IPS DF 6.9 (cell line): ENCODE measurements around the gene COL9A1.
A peak's percentile ranks its signal among the peaks of the same experiment; 100 is the strongest.

Experiments used
- DNase-seq: peaks from one replicate; pipeline ENCODE4 v3.0.0-alpha.2; 2013; ENCODE audit warnings: low read depth, low spot score
- H3K27ac ChIP-seq: one replicate; pipeline ENCODE4 v1.5.1; 2013; ENCODE audit warnings: low read length, control low read depth
- H3K27me3 ChIP-seq: 2 replicates; pipeline ENCODE4 v1.6.1; 2013; ENCODE audit warnings: mild to moderate bottlenecking, low read length; ENCODE audit not compliant: control insufficient read depth, insufficient read depth
- H3K36me3 ChIP-seq: 2 replicates; pipeline ENCODE4 v1.6.1; 2013; ENCODE audit warnings: low read length; ENCODE audit not compliant: control insufficient read depth, insufficient read depth
- H3K4me1 ChIP-seq: 2 replicates; pipeline ENCODE4 v1.6.1; 2013; ENCODE audit warnings: low read length; ENCODE audit not compliant: control insufficient read depth, insufficient read depth
- H3K4me3 ChIP-seq: 2 replicates; pipeline ENCODE4 v1.5.1; 2013; ENCODE audit warnings: mild to moderate bottlenecking, low read length
- H3K9me3 ChIP-seq: 2 replicates; pipeline ENCODE4 v1.6.1; 2013; ENCODE audit warnings: low read length, inconsistent platforms; ENCODE audit not compliant: control insufficient read depth, insufficient read depth
- WGBS: extraction: QIAGEN DNeasy Blood & Tissue Kit; methylation state at CpG from one replicate; pipeline ENCODE4 v1.1.7; 2013; ENCODE audit warnings: mixed read lengths, missing lambda C conversion rate; ENCODE audit not compliant: insufficient read length, insufficient coverage; 5-methylcytosine and 5-hydroxymethylcytosine counted together

The COL9A1 gene

DNA sequence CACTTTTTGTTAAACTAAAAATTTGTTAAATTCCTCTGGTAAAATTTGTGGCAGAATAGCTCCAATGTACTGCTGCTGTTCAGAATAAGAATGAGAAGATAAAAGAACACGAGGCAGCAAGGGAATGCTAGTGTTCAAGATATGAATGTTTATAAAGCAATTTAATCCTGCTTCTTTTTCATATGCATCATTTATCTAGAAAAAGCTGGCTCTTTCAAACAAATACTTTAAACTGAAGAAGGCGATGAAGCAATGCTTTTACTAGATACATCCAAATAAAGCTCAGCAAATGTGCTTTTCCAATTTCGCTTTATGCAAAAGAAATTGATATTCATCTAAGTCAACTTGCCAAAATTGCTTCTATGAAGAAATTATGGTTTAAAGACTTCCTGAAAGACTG, 66.5 kb downstream of the COL9A1 start:
- H3K9me3 ChIP-seq: no peaks in the 10 kb centered on the region
- no CpG with 5 or more reads among the region's 3 CpGs for WGBS
- no peaks in the 10 kb centered on the region; the same call in 1 of the 2 replicates for H3K4me1 ChIP-seq
- DNase-seq: no peak
- no peaks in the 10 kb centered on the region for H3K36me3 ChIP-seq
- H3K4me3 ChIP-seq: no peak overlapping the region
- H3K27me3 ChIP-seq: no peaks in the 10 kb centered on the region
- no peak overlapping the region for H3K27ac ChIP-seq

DNA sequence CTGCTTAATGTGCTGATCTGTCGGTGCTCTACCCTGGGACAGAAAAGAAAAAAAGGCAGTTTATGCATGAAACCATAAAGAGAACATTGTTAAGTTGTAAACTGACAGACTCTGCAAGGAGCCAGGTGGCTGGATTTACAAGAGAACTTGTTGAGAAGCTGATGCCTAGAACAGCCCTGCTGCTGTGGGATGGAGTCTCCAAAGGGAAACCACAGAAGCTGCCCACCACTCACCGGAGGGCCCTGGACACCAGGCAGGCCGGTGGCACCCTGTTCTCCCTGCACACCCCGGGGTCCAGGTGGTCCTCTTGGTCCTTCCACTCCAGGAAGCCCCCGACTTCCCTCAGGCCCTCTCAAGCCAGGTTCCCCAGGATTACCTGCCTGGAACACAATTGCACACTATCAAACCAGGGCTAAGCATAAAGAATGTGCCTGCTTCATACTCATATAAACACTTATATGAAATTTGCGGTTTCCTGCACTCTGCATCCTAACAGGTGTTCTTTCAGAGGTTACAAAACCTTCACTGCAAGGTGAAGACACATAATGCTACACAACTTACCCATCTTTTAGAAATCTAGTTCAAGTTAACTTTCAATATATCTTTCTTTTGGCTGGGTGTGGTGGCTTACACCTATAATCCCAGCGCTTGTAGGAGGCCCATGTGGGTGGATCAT, 68.2 kb downstream of the COL9A1 start:
- Histone ChIP-seq H3K27ac (no peak overlapping the region), H3K4me1 (no peaks in the 10 kb centered on the region; the same call in 1 of the 2 replicates), H3K9me3 (no peaks in the 10 kb centered on the region), H3K27me3 (no peaks in the 10 kb centered on the region), H3K36me3 (no peaks in the 10 kb centered on the region), H3K4me3 (no peak overlapping the region)
- no peak for DNase-seq
- WGBS: no CpG with 5 or more reads among the region's 7 CpGs

DNA sequence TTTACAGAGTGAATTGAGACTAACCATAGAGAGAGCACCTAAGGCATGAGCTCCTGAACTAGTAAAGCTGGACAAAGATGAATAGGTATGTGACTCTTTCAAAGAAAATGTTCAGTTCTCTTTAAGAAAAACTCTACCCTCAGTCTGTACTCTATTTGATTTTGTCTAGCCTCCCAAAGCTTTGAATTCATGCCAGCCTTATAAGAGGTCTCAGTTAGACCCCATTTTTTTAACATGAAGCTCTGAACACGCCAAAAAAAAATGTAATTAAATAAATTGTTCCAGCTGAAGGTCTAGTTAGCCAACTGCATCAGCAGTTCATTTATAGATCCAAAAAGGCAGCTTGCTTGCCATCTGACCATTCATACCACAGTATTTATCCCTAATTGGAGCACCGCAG, 71.6 kb downstream of the COL9A1 start:
- no peaks in the 10 kb centered on the region for H3K9me3 ChIP-seq
- H3K4me3 ChIP-seq: no peak overlapping the region
- no peak overlapping the region for H3K27ac ChIP-seq
- H3K27me3 ChIP-seq: no peaks in the 10 kb centered on the region
- no CpG with 5 or more reads among the region's 2 CpGs for WGBS
- no peaks in the 10 kb centered on the region for H3K36me3 ChIP-seq
- H3K4me1 ChIP-seq: no peaks in the 10 kb centered on the region; the same call in 1 of the 2 replicates
- no peak for DNase-seq

DNA sequence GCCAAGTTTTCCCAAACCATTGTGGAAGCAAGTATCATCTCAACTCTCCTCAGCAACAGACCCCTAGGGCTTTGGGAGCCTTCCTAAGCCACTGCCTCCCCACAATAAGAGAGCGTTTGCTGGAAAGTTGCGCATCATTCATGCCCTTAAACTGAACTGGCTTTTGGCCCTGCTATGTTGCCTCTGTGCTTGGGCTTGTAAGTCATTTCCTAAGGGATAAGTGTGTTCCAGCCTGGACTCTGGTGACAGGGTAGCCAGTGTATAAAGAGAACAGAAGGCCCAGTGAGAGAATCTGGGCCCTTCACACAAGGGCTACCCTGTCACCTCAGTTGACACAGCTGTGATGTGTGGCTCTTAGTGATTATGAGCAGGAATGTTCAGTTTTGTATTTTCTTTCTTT, 77.8 kb downstream of the COL9A1 start:
- Histone ChIP-seq H3K27me3 (no peaks in the 10 kb centered on the region), H3K4me1 (no peaks in the 10 kb centered on the region), H3K27ac (no peak overlapping the region), H3K4me3 (no peak overlapping the region), H3K9me3 (no peaks in the 10 kb centered on the region), H3K36me3 (no peaks in the 10 kb centered on the region)
- no peak for DNase-seq
- WGBS: no CpG with 5 or more reads among the region's 2 CpGs

DNA sequence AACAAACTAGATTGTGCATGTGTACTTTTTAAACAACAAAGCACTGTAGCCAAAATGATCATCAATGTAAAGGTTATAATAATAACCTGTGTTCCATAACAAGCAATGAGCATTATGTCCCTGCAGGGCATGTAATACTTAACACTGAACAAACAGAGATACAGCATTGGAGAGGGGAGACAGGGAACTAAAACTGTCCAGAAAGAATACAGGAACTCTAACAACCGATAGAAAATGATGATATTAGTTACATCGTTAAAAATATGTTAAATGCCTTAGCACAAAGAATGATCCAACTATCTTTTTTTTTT, 80.5 kb downstream of the COL9A1 start:
- Histone ChIP-seq H3K27ac (no peak overlapping the region), H3K36me3 (no peaks in the 10 kb centered on the region), H3K4me1 (no peaks in the 10 kb centered on the region), H3K27me3 (no peaks in the 10 kb centered on the region), H3K4me3 (no peak overlapping the region), H3K9me3 (no peaks in the 10 kb centered on the region)
- DNase-seq: no peak
- WGBS: no CpG with 5 or more reads among the region's 2 CpGs

DNA sequence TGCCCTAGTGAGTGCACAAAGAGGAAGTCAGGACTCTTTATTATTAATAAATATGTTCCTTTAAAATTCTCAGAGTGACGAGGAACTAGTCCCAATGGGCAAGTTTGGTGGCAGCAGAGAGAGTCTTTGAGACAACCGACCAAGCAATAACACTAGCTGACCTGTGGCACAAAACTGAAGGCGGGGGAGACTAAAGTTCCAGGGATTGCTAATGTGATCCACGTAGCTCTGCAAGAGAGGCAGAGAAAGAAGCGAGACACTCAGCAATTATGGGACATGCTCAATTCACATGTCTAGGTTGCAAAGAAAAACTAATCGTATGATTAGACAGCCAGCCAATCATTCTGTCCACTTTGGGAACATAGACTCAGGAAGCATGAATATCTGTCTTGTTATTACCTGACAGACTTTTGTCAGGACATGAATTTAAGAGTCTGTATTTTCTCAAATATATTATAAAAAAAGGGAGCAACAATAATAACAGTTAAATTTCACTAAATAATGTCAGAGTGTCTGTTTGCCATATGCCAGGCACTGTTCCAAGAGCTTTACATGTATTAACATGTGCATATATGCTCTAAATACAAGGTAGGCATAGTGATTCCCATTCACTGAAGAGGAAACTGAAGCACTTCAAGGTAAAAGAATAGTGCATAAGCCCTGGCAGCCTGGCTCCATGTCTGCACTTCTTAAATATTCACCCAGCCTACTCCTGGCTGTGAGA, 81.0 kb downstream of the COL9A1 start:
- Histone ChIP-seq H3K27me3 (no peaks in the 10 kb centered on the region), H3K4me1 (no peaks in the 10 kb centered on the region), H3K27ac (no peak overlapping the region), H3K9me3 (no peaks in the 10 kb centered on the region), H3K36me3 (no peaks in the 10 kb centered on the region), H3K4me3 (no peak overlapping the region)
- WGBS: no CpG with 5 or more reads among the region's 6 CpGs
- no peak for DNase-seq

DNA sequence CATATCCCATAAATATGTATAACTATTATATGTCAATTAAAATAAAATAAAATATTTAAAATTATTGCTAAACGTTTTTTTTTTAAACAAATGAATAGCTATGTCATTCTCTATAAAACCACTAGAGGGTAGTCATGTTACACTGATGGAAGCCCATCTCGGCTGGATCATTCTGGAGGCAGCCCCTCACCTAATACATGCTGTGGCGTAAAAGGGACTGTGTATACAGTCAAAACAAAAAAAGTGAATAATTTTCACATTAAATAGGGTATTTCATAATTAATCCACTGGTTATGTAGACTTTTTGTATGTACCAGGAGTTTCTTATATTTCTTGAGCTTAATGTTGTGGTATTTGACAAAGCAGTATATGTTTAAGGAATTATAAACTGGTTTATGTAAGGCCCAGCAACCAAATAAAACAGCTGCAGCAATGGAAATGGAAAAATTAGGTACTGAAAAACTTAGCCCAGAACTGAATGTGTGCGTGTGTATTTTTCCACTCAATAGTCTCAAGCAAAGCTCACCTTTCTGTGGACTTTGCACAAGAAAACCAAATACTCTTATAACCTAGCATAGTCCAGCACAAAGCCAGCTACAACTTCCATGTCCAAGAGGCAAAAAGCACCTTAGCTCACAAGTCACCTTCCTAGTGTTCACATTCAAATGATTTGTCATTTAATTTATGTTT, 81.7 kb downstream of the COL9A1 start:
- no peaks in the 10 kb centered on the region for H3K4me1 ChIP-seq
- WGBS: no CpG with 5 or more reads among the region's 4 CpGs
- no peaks in the 10 kb centered on the region for H3K27me3 ChIP-seq
- DNase-seq: peak; percentile 9
- no peaks in the 10 kb centered on the region for H3K9me3 ChIP-seq
- H3K4me3 ChIP-seq: no peak overlapping the region
- no peaks in the 10 kb centered on the region for H3K36me3 ChIP-seq
- no peak overlapping the region for H3K27ac ChIP-seq

DNA sequence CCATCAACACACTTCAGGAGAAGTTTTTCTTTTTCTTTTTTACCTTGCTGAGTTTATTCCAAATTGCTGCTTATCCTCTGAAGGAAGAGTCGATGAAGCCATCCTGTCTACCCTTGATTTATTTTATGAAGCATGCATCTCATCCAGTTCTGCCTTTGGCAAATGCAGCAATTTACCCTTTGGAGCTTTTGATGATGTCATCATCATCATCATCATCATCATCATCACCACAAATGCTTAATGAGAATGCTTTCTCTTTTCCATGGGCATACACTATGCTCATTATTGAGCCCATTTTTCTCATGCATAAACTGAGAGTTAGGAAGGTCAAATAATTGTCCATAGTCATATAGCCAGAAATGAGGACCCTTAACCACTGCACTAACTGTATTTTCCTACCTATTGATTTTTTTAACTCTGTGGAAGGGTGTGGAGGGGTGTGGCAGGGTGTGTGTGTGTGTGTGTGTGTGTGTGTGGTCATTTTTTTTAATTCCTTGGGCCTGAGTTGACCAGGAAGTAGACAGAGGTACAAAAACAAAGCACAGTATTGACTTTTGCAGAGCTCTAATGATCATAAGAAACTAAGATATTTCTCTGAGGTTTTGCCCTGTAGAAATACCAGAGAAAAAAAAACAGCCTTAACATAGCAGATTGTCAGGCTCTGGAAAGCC, 82.8 kb downstream of the COL9A1 start:
- DNase-seq: no peak
- no peaks in the 10 kb centered on the region for H3K27me3 ChIP-seq
- H3K4me1 ChIP-seq: no peaks in the 10 kb centered on the region
- no peak overlapping the region for H3K27ac ChIP-seq
- WGBS: no CpG with 5 or more reads among the region's 1 CpG
- no peaks in the 10 kb centered on the region for H3K36me3 ChIP-seq
- H3K4me3 ChIP-seq: no peak overlapping the region
- H3K9me3 ChIP-seq: no peaks in the 10 kb centered on the region

DNA sequence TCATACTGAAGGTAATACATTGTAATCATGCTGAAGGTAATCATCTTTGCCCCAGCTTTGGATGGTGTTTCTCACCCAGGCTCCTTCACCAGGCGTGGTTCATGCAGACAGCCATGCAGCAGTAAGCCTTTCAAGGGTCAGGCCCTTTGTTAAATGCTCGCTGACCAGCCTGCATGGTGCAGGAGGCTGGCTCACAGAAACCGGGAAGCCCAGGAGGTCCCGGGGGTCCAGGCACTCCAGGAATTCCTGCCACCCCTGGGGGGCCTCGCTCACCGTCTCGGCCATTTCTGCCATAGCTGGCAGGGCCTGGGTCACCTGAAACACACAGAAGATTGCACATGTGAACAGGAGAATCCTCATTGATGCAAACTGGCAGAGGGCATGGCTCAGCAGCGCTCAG, 86.1 kb downstream of the COL9A1 start:
- no peak overlapping the region for H3K4me3 ChIP-seq
- H3K27ac ChIP-seq: no peak overlapping the region
- WGBS: no CpG with 5 or more reads among the region's 8 CpGs
- no peak for DNase-seq
- no peaks in the 10 kb centered on the region for H3K27me3 ChIP-seq
- no peaks in the 10 kb centered on the region for H3K4me1 ChIP-seq
- no peaks in the 10 kb centered on the region for H3K36me3 ChIP-seq
- no peaks in the 10 kb centered on the region for H3K9me3 ChIP-seq

DNA sequence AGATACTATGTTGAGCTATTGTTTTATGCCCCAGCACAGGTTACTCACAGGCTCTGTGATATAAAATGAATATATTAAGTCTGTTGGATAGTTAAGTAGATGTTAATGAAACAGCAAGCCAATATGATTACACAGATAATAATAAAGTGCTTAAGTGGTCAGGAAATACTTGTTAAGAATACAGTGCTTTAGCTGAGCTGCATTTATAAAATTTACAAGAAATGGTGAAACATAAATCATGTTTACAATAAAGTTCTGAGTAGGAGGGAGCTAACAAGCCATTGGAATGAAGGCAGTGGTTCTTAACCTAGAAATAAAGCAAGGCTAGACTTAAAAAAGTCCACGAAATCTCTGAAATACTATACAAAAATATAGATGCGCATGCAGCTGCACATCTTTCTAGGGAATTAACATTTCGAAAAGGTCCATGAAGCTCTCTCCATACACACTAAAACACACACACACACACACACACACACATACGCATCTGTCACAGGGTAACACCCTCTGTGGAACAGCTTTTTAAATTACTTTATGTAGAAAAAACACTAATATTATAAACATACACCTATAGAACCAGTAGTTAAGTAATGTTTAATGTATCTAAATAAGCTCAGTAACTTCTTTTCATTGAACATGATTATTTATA, 87.3 kb downstream of the COL9A1 start:
- H3K4me1 ChIP-seq: no peaks in the 10 kb centered on the region
- no CpG with 5 or more reads among the region's 4 CpGs for WGBS
- no peaks in the 10 kb centered on the region for H3K9me3 ChIP-seq
- no peak overlapping the region for H3K27ac ChIP-seq
- DNase-seq: no peak
- H3K36me3 ChIP-seq: no peaks in the 10 kb centered on the region
- H3K27me3 ChIP-seq: no peaks in the 10 kb centered on the region
- no peak overlapping the region for H3K4me3 ChIP-seq
